Parathyroid adenoma (tissue), 2 donors: Measurements from ENCODE around the gene ANO9.

Experiments used
- H2AFZ ChIP-seq: fragments of 300-600 bp; sonication (generic); one replicate; pipeline ENCODE4 v1.7.0; 2017; ENCODE audit warnings: antibody characterized with exemption, mild to moderate bottlenecking
- H3K27ac ChIP-seq: fragments of 300-600 bp; sonication (generic); one replicate; pipeline ENCODE4 v1.7.0; 2017
- H3K27me3 ChIP-seq: fragments of 300-600 bp; sonication (generic); one replicate; pipeline ENCODE4 v1.7.0; 2017; ENCODE audit warnings: low read length; ENCODE audit not compliant: control insufficient read depth, insufficient read depth
- H3K36me3 ChIP-seq: fragments of 300-600 bp; sonication (generic); one replicate; pipeline ENCODE4 v1.7.0; 2017; ENCODE audit warnings: low read length; ENCODE audit not compliant: control insufficient read depth, insufficient read depth
- H3K4me1 ChIP-seq: fragments of 300-600 bp; sonication (generic); one replicate; pipeline ENCODE4 v1.7.0; 2017; ENCODE audit warnings: control low read depth
- H3K4me2 ChIP-seq: fragments of 300-600 bp; sonication (generic); one replicate; pipeline ENCODE4 v1.7.0; 2017; ENCODE audit warnings: low read length
- H3K4me3 ChIP-seq: fragments of 300-600 bp; sonication (generic); one replicate; pipeline ENCODE4 v1.7.0; 2017; ENCODE audit warnings: low read depth, low read length
- H3K79me2 ChIP-seq: fragments of 300-600 bp; sonication (generic); one replicate; pipeline ENCODE4 v1.7.0; 2017; ENCODE audit warnings: control low read depth
- H3K9ac ChIP-seq: fragments of 300-600 bp; sonication (generic); one replicate; pipeline ENCODE4 v1.7.0; 2017; ENCODE audit warnings: mild to moderate bottlenecking
- H3K9me3 ChIP-seq: fragments of 300-600 bp; sonication (generic); one replicate; pipeline ENCODE4 v1.7.0; 2017; ENCODE audit warnings: low read length; ENCODE audit not compliant: control insufficient read depth
- CTCF ChIP-seq: fragments of 300-600 bp; sonication (generic); IDR thresholded peaks from one replicate; pipeline ENCODE4 v1.7.0; 2017; ENCODE audit warnings: antibody characterized with exemption, mild to moderate bottlenecking
- donor health status: primary hyperparathyroidism.

Gene ANO9

GRCh38 chr11:375065-376025, 66.5 kb downstream of the ANO9 start:
- no peak overlapping the region for H3K4me2 ChIP-seq
- no peaks in the 10 kb centered on the region for H3K9me3 ChIP-seq
- no peaks in the 10 kb centered on the region for H3K79me2 ChIP-seq
- H2AFZ ChIP-seq = no peak overlapping the region
- no peaks in the 10 kb centered on the region for H3K4me1 ChIP-seq
- no peaks in the 10 kb centered on the region for H3K27me3 ChIP-seq
- no peak for TF ChIP-seq CTCF
- no peak overlapping the region for H3K4me3 ChIP-seq
- no peak overlapping the region for H3K27ac ChIP-seq
- no peak overlapping the region for H3K9ac ChIP-seq
- H3K36me3 ChIP-seq = no peaks in the 10 kb centered on the region

GRCh38 chr11:373716-374551, 67.9 kb downstream of the ANO9 start:
- Histone ChIP-seq H3K4me3 (no peak overlapping the region), H3K27me3 (no peaks in the 10 kb centered on the region), H3K27ac (no peak overlapping the region), H3K36me3 (no peaks in the 10 kb centered on the region), H3K9ac (no peak overlapping the region), H3K9me3 (no peaks in the 10 kb centered on the region), H3K4me1 (no peaks in the 10 kb centered on the region), H3K79me2 (no peaks in the 10 kb centered on the region), H3K4me2 (no peak overlapping the region), H2AFZ (no peak overlapping the region)
- TF ChIP-seq CTCF = no peak

GRCh38 chr11:372809-373715, 68.7 kb downstream of the ANO9 start:
- no peak overlapping the region for H3K4me2 ChIP-seq
- TF ChIP-seq CTCF = no peak
- no peaks in the 10 kb centered on the region for H3K9me3 ChIP-seq
- no peaks in the 10 kb centered on the region for H3K36me3 ChIP-seq
- H3K79me2 ChIP-seq = no peaks in the 10 kb centered on the region
- no peak overlapping the region for H3K27ac ChIP-seq
- no peaks in the 10 kb centered on the region for H3K4me1 ChIP-seq
- H3K27me3 ChIP-seq = no peaks in the 10 kb centered on the region
- H3K4me3 ChIP-seq = no peak overlapping the region
- no peak overlapping the region for H2AFZ ChIP-seq
- H3K9ac ChIP-seq = no peak overlapping the region

- Histone ChIP-seq H3K4me3 (no peak overlapping the region), H3K9me3 (no peaks in the 10 kb centered on the region), H2AFZ (no peak overlapping the region), H3K27me3 (no peaks in the 10 kb centered on the region), H3K4me2 (no peak overlapping the region), H3K9ac (no peak overlapping the region), H3K27ac (no peak overlapping the region), H3K4me1 (no peaks in the 10 kb centered on the region), H3K36me3 (no peaks in the 10 kb centered on the region), H3K79me2 (no peaks in the 10 kb centered on the region)
- no peak for TF ChIP-seq CTCF
Observed at GRCh38 chr11:371716-372590, 69.9 kb downstream of the ANO9 start.
